Upper lobe of right lung (tissue), 1 donor: ENCODE results near the gene DRD2. TPM values are rescaled to one million over a fixed set of nuclear protein-coding genes. Genes with fewer than 3 reads are reported as not detected.

ENCODE experiments used
- ATAC-seq: fragments of 200-7000 bp; cut with Tn5 transposase; one replicate; pipeline ENCODE4 v1.9.1; 2020; ENCODE audit warnings: mild to moderate bottlenecking, moderate library complexity
- DNase-seq: peaks from one replicate; pipeline ENCODE4 v3.0.0-alpha.2; 2020
- H3K27ac ChIP-seq: fragments of 200-600 bp; one replicate; pipeline ENCODE4 v1.8.0; 2022
- H3K27me3 ChIP-seq: fragments of 200-600 bp; one replicate; pipeline ENCODE4 v1.8.0; 2022; ENCODE audit warnings: mild to moderate bottlenecking
- H3K36me3 ChIP-seq: fragments of 200-600 bp; one replicate; pipeline ENCODE4 v1.8.0; 2022
- H3K4me1 ChIP-seq: fragments of 200-600 bp; one replicate; pipeline ENCODE4 v1.8.0; 2022
- H3K4me3 ChIP-seq: fragments of 200-600 bp; one replicate; pipeline ENCODE4 v1.8.0; 2022; ENCODE audit warnings: mild to moderate bottlenecking
- H3K9me3 ChIP-seq: fragments of 200-600 bp; one replicate; pipeline ENCODE4 v1.8.0; 2022
- intact Hi-C: fragments of 100-400 bp; cut with DNase I; formaldehyde crosslinking; loops from one replicate; pipeline ENCODE4 v1.11.0; 2022
- total RNA-seq: library from RNA; stranded (reverse); fragmentation: NEBNext Ultra II Directional; extraction: Animal tissue kit (Norgen Biotek cat#: 25700); gene quantifications from one replicate; pipeline ENCODE4 v1.2.1, GENCODE V29; 2021
- TF ChIP-seq, protein P1 (sequence below): fragments of 200-600 bp; IDR thresholded peaks from one replicate; pipeline ENCODE4 v1.8.0; 2022; ENCODE audit warnings: antibody characterized with exemption
- donor health status: DM: no; HTN: yes; CAD: no; lungs with severe emphysema.

DRD2 gene
- total RNA-seq, 1 donor from 2014 or later, result not detected

DNA sequence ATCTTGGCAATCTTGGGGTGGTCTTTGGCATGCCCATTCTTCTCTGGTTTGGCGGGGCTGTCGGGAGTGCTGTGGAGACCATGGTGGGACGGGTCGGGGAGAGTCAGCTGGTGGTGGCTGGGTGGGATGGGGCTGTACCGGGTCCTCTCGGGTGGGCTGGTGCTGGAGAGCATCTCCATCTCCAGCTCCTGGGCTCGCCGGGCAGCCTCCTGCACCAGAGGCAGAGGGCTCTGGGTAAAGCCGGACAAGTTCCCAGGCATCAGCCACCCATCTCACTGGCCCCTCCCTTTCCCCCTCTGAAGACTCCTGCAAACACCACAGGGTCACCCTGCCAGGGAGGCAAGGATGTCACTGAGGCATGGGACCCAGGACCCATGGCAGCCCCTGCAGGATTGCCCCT, 62.5 kb downstream of the DRD2 start:
- Histone ChIP-seq H3K9me3 (no peaks in the 10 kb centered on the region), H3K27me3 (no peaks in the 10 kb centered on the region), H3K4me1 (no peaks in the 10 kb centered on the region), H3K27ac (no peak overlapping the region), H3K4me3 (no peak overlapping the region), H3K36me3 (no peaks in the 10 kb centered on the region)
- DNase-seq (no peak), ATAC-seq (no peak)
- intact Hi-C loops, result no loop called here
- TF ChIP-seq, protein P1, sequence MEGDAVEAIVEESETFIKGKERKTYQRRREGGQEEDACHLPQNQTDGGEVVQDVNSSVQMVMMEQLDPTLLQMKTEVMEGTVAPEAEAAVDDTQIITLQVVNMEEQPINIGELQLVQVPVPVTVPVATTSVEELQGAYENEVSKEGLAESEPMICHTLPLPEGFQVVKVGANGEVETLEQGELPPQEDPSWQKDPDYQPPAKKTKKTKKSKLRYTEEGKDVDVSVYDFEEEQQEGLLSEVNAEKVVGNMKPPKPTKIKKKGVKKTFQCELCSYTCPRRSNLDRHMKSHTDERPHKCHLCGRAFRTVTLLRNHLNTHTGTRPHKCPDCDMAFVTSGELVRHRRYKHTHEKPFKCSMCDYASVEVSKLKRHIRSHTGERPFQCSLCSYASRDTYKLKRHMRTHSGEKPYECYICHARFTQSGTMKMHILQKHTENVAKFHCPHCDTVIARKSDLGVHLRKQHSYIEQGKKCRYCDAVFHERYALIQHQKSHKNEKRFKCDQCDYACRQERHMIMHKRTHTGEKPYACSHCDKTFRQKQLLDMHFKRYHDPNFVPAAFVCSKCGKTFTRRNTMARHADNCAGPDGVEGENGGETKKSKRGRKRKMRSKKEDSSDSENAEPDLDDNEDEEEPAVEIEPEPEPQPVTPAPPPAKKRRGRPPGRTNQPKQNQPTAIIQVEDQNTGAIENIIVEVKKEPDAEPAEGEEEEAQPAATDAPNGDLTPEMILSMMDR, result no peak

DNA sequence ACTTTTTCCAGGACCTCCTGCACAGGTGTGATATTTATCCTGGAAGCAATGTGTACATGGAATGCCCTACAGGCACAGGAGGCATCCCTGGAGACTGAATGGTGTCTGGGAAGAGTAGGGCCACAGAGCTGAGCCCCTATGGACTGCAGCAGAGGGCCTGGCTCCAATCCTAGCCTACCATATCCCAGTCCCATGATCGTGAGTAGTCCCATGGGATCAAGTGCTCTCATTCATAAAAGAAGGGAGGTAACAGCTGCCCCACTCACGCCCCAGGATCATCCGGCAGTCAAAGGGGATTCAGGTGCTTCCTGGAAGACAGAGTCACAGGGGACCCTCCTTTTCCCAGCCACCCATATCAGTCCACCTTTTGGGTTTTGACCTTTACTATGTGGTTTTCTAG, 63.7 kb downstream of the DRD2 start:
- Histone ChIP-seq H3K4me3 (no peak overlapping the region), H3K27ac (no peak overlapping the region), H3K36me3 (no peaks in the 10 kb centered on the region), H3K9me3 (no peaks in the 10 kb centered on the region), H3K4me1 (no peaks in the 10 kb centered on the region), H3K27me3 (no peaks in the 10 kb centered on the region)
- DNase-seq (no peak), ATAC-seq (no peak)
- intact Hi-C loops, result no loop called here
- TF ChIP-seq, protein P1, result no peak

DNA sequence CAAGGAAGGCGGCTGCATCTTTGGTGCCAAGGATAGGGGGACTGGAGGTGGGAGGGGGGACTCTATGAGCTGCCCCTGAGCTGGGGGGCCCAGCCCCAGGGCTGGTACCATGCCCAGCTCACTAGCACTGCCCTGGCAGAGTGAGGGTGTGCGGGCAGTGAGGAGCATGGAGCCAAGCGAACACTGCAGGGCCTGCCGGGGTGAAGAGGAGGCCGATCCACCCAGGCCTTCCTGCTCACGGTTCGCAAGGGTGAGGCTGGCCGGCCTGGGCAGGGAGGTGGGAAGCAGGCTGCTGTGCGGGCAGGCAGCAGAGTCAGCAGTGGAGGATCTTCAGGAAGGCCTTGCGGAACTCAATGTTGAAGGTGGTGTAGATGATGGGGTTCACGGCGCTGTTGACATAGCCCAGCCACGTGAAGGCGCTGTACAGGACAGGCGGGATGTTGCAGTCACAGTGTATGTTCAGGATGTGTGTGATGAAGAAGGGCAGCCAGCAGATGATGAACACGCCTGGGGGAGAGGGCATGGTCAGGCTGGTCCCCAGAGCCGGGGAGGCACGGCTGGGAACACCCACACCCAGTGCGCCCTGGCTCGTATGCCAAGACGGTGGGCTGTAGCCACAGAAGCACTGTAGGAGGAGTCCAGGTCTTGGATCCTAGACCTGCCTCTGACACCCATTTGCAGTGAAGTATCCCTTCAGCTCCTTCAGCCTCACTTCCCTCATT, 64.6 kb downstream of the DRD2 start:
- intact Hi-C loops, result no loop called here
- no peaks in the 10 kb centered on the region for H3K36me3 ChIP-seq
- H3K4me1 ChIP-seq, result no peaks in the 10 kb centered on the region
- no peak for DNase-seq
- TF ChIP-seq, protein P1, result no peak
- H3K27me3 ChIP-seq, result no peaks in the 10 kb centered on the region
- H3K9me3 ChIP-seq, result no peaks in the 10 kb centered on the region
- ATAC-seq, result no peak
- H3K27ac ChIP-seq, result no peak overlapping the region
- H3K4me3 ChIP-seq, result no peak overlapping the region

DNA sequence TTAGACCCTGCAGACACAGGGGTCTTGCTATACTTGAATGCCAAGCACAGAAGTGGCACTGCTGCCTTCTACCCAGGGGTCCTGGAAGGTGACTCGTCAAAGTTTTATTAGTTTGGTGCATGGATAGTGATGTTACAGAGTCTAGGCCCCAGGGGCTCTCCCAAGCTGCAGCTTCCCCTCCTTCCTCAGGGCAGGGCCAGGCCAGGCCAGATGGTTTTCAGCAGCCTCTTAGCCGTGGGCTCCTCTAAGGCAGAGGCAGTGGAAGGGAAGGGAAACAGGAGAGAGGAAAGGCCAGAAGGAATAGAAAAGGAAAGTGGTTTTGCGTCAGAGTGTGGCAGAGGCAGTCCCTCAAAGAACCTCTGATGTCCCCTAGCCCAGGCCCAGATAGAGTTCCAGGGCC, 65.7 kb downstream of the DRD2 start:
- intact Hi-C loops, result no loop called here
- Histone ChIP-seq H3K36me3 (no peaks in the 10 kb centered on the region), H3K4me1 (no peaks in the 10 kb centered on the region), H3K4me3 (no peak overlapping the region), H3K27ac (no peak overlapping the region), H3K27me3 (no peaks in the 10 kb centered on the region), H3K9me3 (no peaks in the 10 kb centered on the region)
- DNase-seq (no peak), ATAC-seq (no peak)
- TF ChIP-seq, protein P1, result no peak

DNA sequence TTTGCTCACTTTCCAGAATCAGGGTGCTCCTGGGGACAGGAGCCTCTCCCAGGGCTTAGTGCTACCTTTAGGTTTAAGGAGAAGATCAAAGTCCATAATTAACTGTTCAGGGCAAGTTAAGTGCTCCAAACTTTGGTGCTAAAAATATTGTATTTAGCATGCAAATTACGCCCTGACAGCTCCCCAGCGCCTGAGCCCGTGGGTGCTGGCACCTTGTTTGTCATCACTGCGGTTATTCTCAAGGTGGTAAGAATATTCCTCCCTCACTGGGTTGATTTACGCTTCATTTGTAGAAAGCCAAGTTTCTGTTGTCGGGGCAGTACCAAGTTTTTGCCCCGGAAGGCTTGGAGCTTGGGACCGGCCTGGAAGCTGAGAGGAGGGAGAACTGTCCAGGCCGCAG, 66.3 kb downstream of the DRD2 start:
- no peak overlapping the region for H3K4me3 ChIP-seq
- H3K9me3 ChIP-seq, result no peaks in the 10 kb centered on the region
- no peak overlapping the region for H3K27ac ChIP-seq
- intact Hi-C loops, result no loop called here
- H3K4me1 ChIP-seq, result no peaks in the 10 kb centered on the region
- ATAC-seq (no peak), DNase-seq (no peak)
- H3K36me3 ChIP-seq, result no peaks in the 10 kb centered on the region
- no peaks in the 10 kb centered on the region for H3K27me3 ChIP-seq
- TF ChIP-seq, protein P1, result no peak

DNA sequence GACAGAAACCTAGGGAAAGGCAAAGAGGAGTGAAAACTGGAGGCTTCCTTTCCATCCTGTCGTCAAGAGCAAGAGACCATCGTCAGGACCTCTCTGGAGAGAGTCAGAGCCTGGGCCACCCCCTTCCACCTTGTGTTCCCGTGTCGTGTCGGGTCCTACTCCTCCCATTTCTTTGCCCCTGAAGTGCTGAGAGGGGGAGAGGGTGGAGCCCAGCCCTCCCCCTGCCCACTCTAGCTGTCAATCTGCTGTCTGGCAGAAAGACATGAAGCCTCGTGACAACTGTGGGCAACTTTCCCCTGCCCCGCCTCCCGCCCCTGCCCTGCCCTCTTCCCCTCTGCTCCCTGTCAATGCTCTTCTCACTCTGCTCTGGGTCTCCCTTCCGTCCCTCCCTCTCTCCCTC, 67.0 kb downstream of the DRD2 start:
- ATAC-seq (no peak), DNase-seq (no peak)
- Histone ChIP-seq H3K9me3 (no peaks in the 10 kb centered on the region), H3K4me1 (no peaks in the 10 kb centered on the region), H3K27me3 (no peaks in the 10 kb centered on the region), H3K27ac (no peak overlapping the region), H3K36me3 (no peaks in the 10 kb centered on the region), H3K4me3 (no peak overlapping the region)
- TF ChIP-seq, protein P1, result no peak
- intact Hi-C loops, result no loop called here
